HepG2 (cell line): ENCODE measurements around the gene GLB1L. TPM values are rescaled to one million over a fixed set of nuclear protein-coding genes. Genes with fewer than 3 reads are reported as not detected.

Experiments
- ATF6 ChIP-seq: sonication (generic); formaldehyde crosslinking; conservative IDR thresholded peaks from 2 replicates; pipeline ENCODE4 v1.4.0; 2020; ENCODE audit warnings: missing genetic modification reagents
- ATF7-NPFF ChIP-seq: sonication (generic); formaldehyde crosslinking; IDR thresholded peaks from 2 replicates; pipeline ENCODE4 v1.8.1; 2023; ENCODE audit warnings: mild to moderate bottlenecking, low read depth, missing genetic modification reagents, moderate library complexity
- BRCA1 ChIP-seq: sonication (generic); formaldehyde crosslinking; IDR thresholded peaks from 2 replicates; pipeline ENCODE4 v1.4.0; 2020; ENCODE audit warnings: missing genetic modification reagents
- E2F1 ChIP-seq: sonication (generic); formaldehyde crosslinking; IDR thresholded peaks from 2 replicates; pipeline ENCODE4 v1.5.0; 2020; ENCODE audit warnings: missing genetic modification reagents
- ELF3 ChIP-seq: IDR thresholded peaks from 2 replicates; pipeline ENCODE4 v1.6.1; 2016; ENCODE audit warnings: missing genetic modification reagents, missing compliant biosample characterization
- GATAD1 ChIP-seq: IDR thresholded peaks from 2 replicates; pipeline ENCODE4 v1.6.1; 2016; ENCODE audit warnings: missing genetic modification reagents, missing compliant biosample characterization
- IRX3 ChIP-seq: sonication (generic); formaldehyde crosslinking; IDR thresholded peaks from 2 replicates; pipeline ENCODE4 v1.8.1; 2023; ENCODE audit warnings: mild to moderate bottlenecking, low read depth, missing genetic modification reagents, borderline replicate concordance
- KDM4B ChIP-seq: sonication (generic); formaldehyde crosslinking; IDR thresholded peaks from 2 replicates; pipeline ENCODE4 v1.4.0; 2020; ENCODE audit warnings: missing genetic modification reagents
- LBX2 ChIP-seq: sonication (generic); formaldehyde crosslinking; IDR thresholded peaks from 2 replicates; pipeline ENCODE4 v1.5.0; 2020; ENCODE audit warnings: missing genetic modification reagents, mild to moderate bottlenecking, borderline replicate concordance
- MAFG ChIP-seq: sonication (generic); formaldehyde crosslinking; IDR thresholded peaks from 2 replicates; pipeline ENCODE4 v1.5.1; 2020; ENCODE audit warnings: mild to moderate bottlenecking, missing genetic modification reagents
- MAFK ChIP-seq, 2 experiments: IDR thresholded peaks in 1 of 2; conservative IDR thresholded peaks in 1 of 2; 2 replicates each; pipeline ENCODE4 v1.6.1; 2011; ENCODE audit warnings: improper control_type of control experiment in 2 of 2, low read length in 2 of 2
- MBNL3 ChIP-seq: fragments of 250-450 bp; sonication (Bioruptor Pico); conservative IDR thresholded peaks from 2 replicates; pipeline ENCODE4 v1.8.0; 2022; ENCODE audit warnings: mild to moderate bottlenecking, inconsistent platforms
- MED13 ChIP-seq: sonication (generic); formaldehyde crosslinking; IDR thresholded peaks from 2 replicates; pipeline ENCODE4 v1.5.0; 2020; ENCODE audit warnings: missing genetic modification reagents
- MEIS2 ChIP-seq: sonication (generic); formaldehyde crosslinking; IDR thresholded peaks from 2 replicates; pipeline ENCODE4 v1.9.0; 2021; ENCODE audit warnings: mild to moderate bottlenecking, missing genetic modification reagents
- PITX1 ChIP-seq: sonication (generic); formaldehyde crosslinking; IDR thresholded peaks from 2 replicates; pipeline ENCODE4 v1.5.1; 2020; ENCODE audit warnings: mild to moderate bottlenecking, missing genetic modification reagents
- RXRB ChIP-seq: IDR thresholded peaks from 2 replicates; pipeline ENCODE4 v1.6.1; 2016; ENCODE audit warnings: borderline replicate concordance, missing genetic modification reagents, missing compliant biosample characterization
- ZBTB1 ChIP-seq: sonication (generic); formaldehyde crosslinking; IDR thresholded peaks from 2 replicates; pipeline ENCODE4 v1.4.0; 2020; ENCODE audit warnings: missing genetic modification reagents, borderline replicate concordance
- ZBTB3 ChIP-seq: sonication (generic); formaldehyde crosslinking; IDR thresholded peaks from 2 replicates; pipeline ENCODE4 v1.4.0; 2020; ENCODE audit warnings: low read depth, mild to moderate bottlenecking, moderate library complexity, missing genetic modification reagents, borderline replicate concordance
- ZBTB7A ChIP-seq: sonication (generic); formaldehyde crosslinking; IDR thresholded peaks from 2 replicates; pipeline ENCODE4 v1.8.0; 2022; ENCODE audit warnings: mild to moderate bottlenecking, missing genetic modification reagents
- ZNF20 ChIP-seq: sonication (generic); formaldehyde crosslinking; IDR thresholded peaks from 2 replicates; pipeline ENCODE4 v1.4.0; 2020; ENCODE audit warnings: mild to moderate bottlenecking, moderate library complexity, missing genetic modification reagents
- ZNF276 ChIP-seq: sonication (generic); formaldehyde crosslinking; IDR thresholded peaks from 2 replicates; pipeline ENCODE4 v1.4.0; 2020; ENCODE audit warnings: mild to moderate bottlenecking, low read depth, missing genetic modification reagents
- ZNF33A ChIP-seq: sonication (generic); formaldehyde crosslinking; IDR thresholded peaks from 2 replicates; pipeline ENCODE4 v1.5.1; 2020; ENCODE audit warnings: missing genetic modification reagents, mild to moderate bottlenecking, moderate library complexity, borderline replicate concordance
- ZNF44 ChIP-seq: sonication (generic); formaldehyde crosslinking; IDR thresholded peaks from 2 replicates; pipeline ENCODE4 v1.5.1; 2020; ENCODE audit warnings: mild to moderate bottlenecking, missing genetic modification reagents
- ZNF879 ChIP-seq: sonication (generic); formaldehyde crosslinking; IDR thresholded peaks from 2 replicates; pipeline ENCODE4 v1.8.1; 2023; ENCODE audit warnings: missing genetic modification reagents
- polyA plus RNA-seq, 8 experiments: library from polyadenylated mRNA; depleted of rRNA in 3 of 8; stranded (reverse) in 7 of 8; unstranded in 1 of 8; fragments of >200 nt; fragmentation: Illumina TruSeq in 4 of 8; extraction: Trizol in 4 of 8; gene quantifications; 2 replicates each; pipeline versions ENCODE4 v1.2.1 to v1.2.3, GENCODE V29; 2011 to 2016; ENCODE audit warnings: low read depth in 4 of 8, missing spikeins in 1 of 8, mixed read lengths in 1 of 8; ENCODE audit not compliant: insufficient read depth in 1 of 8
- total RNA-seq, 5 experiments: library from RNA; depleted of rRNA; stranded (reverse); fragments of >200 nt; fragmentation: Illumina TruSeq; extraction: Trizol; gene quantifications; 2 replicates each; pipeline ENCODE4 v1.2.3, GENCODE V29; 2016; ENCODE audit warnings: low read depth in 1 of 5

Gene GLB1L
- total and polyA plus RNA-seq, 2 of the 13 experiments (the other 11 are each of a cell fraction or from before 2014, with no cell fraction given) = 6.8 to 7.3 TPM

- TF ChIP-seq MEIS2 (CRISPR knock-in tag) (peak; percentile 73; the same call in 1 of the 2 replicates), KDM4B (CRISPR knock-in tag) (0 out of 2 replicates have a peak, but pooled peaks have one; percentile 62), BRCA1 (no peak; the same call in 1 of the 2 replicates), RXRB (peak; percentile 73), E2F1 (CRISPR knock-in tag) (no peak), GATAD1 (CRISPR knock-in tag) (peak; percentile 76), ZNF33A (CRISPR knock-in tag) (no peak), ELF3 (CRISPR knock-in tag) (peak; percentile 88), LBX2 (CRISPR knock-in tag) (no peak), ZNF44 (CRISPR knock-in tag) (0 out of 2 replicates have a peak, but pooled peaks have one; percentile 67), ZBTB3 (CRISPR knock-in tag) (no peak), ATF6 (peak; percentile 91), ZNF276 (0 out of 2 replicates have a peak, but pooled peaks have one; percentile 58), MAFK (conservative IDR thresholded peaks at IDR 0.05 in 1 of 2, IDR thresholded peaks at IDR 0.05 in 1 of 2; ENCODE audit: low read length in 2 of 2) (no peak), MAFG (CRISPR knock-in tag) (no peak), ZBTB1 (no peak; the same call in 1 of the 2 replicates), PITX1 (CRISPR knock-in tag) (peak; percentile 64; the same call in 1 of the 2 replicates), ATF7-NPFF (CRISPR knock-in tag) (peak; percentile 82), ZNF20 (CRISPR knock-in tag) (no peak), ZNF879 (CRISPR knock-in tag) (no peak), MBNL3 (CRISPR knock-in tag) (no peak), IRX3 (CRISPR knock-in tag) (no peak), ZBTB7A (0 out of 2 replicates have a peak, but pooled peaks have one; percentile 8), MED13 (no peak)
Measured at GRCh38 chr2:219294356-219295351, 49.4 kb upstream of the GLB1L start (continued).
